ENCODE measurements around the gene PSD.

The PSD gene

GRCh38 chr10:102406815-102407214 is 11.8 kb downstream of the PSD start:
- peaks cover 0 to under 1% of the 10 kb centered on the region in 2 experiments; a peak in 1 of 3 replicates for H3K36me3 ChIP-seq (ENCODE audit: control insufficient read depth in 2 of 2, insufficient read depth in 1 of 2, low read length in 2 of 2)
- H3K4me3 ChIP-seq (ENCODE audit: low read depth, low read length), result no peak overlapping the region
- POLR2A ChIA-PET, result interaction anchor here (0.6 to 1.1 kb wide), 3 partner anchors 14 to 35 kb away, joined by 3 to 4 read pairs (median 4); partner anchors contain the start of gene FBXL15
- TF ChIP-seq, protein P1, sequence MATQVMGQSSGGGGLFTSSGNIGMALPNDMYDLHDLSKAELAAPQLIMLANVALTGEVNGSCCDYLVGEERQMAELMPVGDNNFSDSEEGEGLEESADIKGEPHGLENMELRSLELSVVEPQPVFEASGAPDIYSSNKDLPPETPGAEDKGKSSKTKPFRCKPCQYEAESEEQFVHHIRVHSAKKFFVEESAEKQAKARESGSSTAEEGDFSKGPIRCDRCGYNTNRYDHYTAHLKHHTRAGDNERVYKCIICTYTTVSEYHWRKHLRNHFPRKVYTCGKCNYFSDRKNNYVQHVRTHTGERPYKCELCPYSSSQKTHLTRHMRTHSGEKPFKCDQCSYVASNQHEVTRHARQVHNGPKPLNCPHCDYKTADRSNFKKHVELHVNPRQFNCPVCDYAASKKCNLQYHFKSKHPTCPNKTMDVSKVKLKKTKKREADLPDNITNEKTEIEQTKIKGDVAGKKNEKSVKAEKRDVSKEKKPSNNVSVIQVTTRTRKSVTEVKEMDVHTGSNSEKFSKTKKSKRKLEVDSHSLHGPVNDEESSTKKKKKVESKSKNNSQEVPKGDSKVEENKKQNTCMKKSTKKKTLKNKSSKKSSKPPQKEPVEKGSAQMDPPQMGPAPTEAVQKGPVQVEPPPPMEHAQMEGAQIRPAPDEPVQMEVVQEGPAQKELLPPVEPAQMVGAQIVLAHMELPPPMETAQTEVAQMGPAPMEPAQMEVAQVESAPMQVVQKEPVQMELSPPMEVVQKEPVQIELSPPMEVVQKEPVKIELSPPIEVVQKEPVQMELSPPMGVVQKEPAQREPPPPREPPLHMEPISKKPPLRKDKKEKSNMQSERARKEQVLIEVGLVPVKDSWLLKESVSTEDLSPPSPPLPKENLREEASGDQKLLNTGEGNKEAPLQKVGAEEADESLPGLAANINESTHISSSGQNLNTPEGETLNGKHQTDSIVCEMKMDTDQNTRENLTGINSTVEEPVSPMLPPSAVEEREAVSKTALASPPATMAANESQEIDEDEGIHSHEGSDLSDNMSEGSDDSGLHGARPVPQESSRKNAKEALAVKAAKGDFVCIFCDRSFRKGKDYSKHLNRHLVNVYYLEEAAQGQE (tag by site-specific recombination; IDR thresholded peaks at IDR 0.05), result no peak
- TF ChIP-seq TCF7L2 (IDR thresholded peaks at IDR 0.05; ENCODE audit: borderline replicate concordance, low read depth, low read length) (no peak), ZNF221 (tag by site-specific recombination; IDR thresholded peaks at IDR 0.05; ENCODE audit: borderline replicate concordance) (no peak), ZNF513 (tag by site-specific recombination; IDR thresholded peaks at IDR 0.05) (no peak), ZSCAN16 (tag by site-specific recombination; IDR thresholded peaks at IDR 0.05) (no peak), ZNF423 (tag by site-specific recombination; IDR thresholded peaks at IDR 0.05) (no peak), ZBTB48 (tag by site-specific recombination; IDR thresholded peaks at IDR 0.05) (no peak), KLF16 (tag by site-specific recombination; IDR thresholded peaks at IDR 0.05) (no peak), ZNF48 (tag by site-specific recombination; IDR thresholded peaks at IDR 0.05) (no peak), ZNF394 (tag by site-specific recombination; IDR thresholded peaks at IDR 0.05; ENCODE audit: borderline replicate concordance) (no peak), ZNF433 (tag by site-specific recombination; IDR thresholded peaks at IDR 0.05; ENCODE audit: low read depth) (no peak)
- TF ChIP-seq, protein P2, sequence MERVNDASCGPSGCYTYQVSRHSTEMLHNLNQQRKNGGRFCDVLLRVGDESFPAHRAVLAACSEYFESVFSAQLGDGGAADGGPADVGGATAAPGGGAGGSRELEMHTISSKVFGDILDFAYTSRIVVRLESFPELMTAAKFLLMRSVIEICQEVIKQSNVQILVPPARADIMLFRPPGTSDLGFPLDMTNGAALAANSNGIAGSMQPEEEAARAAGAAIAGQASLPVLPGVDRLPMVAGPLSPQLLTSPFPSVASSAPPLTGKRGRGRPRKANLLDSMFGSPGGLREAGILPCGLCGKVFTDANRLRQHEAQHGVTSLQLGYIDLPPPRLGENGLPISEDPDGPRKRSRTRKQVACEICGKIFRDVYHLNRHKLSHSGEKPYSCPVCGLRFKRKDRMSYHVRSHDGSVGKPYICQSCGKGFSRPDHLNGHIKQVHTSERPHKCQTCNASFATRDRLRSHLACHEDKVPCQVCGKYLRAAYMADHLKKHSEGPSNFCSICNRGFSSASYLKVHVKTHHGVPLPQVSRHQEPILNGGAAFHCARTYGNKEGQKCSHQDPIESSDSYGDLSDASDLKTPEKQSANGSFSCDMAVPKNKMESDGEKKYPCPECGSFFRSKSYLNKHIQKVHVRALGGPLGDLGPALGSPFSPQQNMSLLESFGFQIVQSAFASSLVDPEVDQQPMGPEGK (tag by site-specific recombination; IDR thresholded peaks at IDR 0.05), result no peak
- H3K27ac ChIP-seq (ENCODE audit: extremely low read depth, low read depth, low read length), result no peak overlapping the region
- H3K9me3 ChIP-seq (ENCODE audit: control insufficient read depth, insufficient read depth, low read depth, low read length), result no peaks in the 10 kb centered on the region
- CTCF ChIA-PET, result interaction anchor here (0.7 to 7.2 kb wide), 2 partner anchors 13 to 17 kb away, joined by 3 to 41 read pairs; no protein-coding TSS in a partner anchor
- no peaks in the 10 kb centered on the region; the same call in 1 of the 2 replicates for H3K4me1 ChIP-seq (ENCODE audit: control insufficient read depth, insufficient read depth, low read length)

GRCh38 chr10:102405632-102406031 is 13.0 kb downstream of the PSD start:
- ChIA-PET POLR2A (interaction anchor here (0.7 kb wide), 1 partner anchor 20 kb away, joined by 3 read pairs; no protein-coding TSS in a partner anchor), CTCF (interaction anchor here (0.9 to 7.2 kb wide), 6 partner anchors 10 to 239 kb away, joined by 3 to 41 read pairs (median 3); partner anchors contain the start of gene FBXL15)
- Histone ChIP-seq H3K27ac (ENCODE audit: extremely low read depth, low read depth, low read length) (no peak overlapping the region), H3K4me3 (ENCODE audit: low read depth, low read length) (no peak overlapping the region), H3K4me1 (ENCODE audit: control insufficient read depth, insufficient read depth, low read length) (no peaks in the 10 kb centered on the region; the same call in 1 of the 2 replicates), H3K36me3 (ENCODE audit: control insufficient read depth in 2 of 2, insufficient read depth in 1 of 2, low read length in 2 of 2) (peaks cover 0 to 8% of the 10 kb centered on the region in 2 experiments; a peak in 1 of 3 replicates), H3K9me3 (ENCODE audit: control insufficient read depth, insufficient read depth, low read depth, low read length) (no peaks in the 10 kb centered on the region)
- TF ChIP-seq GLIS1 (tag by site-specific recombination; IDR thresholded peaks at IDR 0.05) (peak; percentile 44; the same call in 1 of the 2 replicates), GLIS2 (tag by site-specific recombination; IDR thresholded peaks at IDR 0.05) (peak; percentile 44), ZFP3 (tag by site-specific recombination; IDR thresholded peaks at IDR 0.05; ENCODE audit: low read depth) (no peak)

All from HEK293 (cell line).